Activated T-cell treated with anti-CD3 and anti-CD28 coated beads, Interleukin-2, amount 50 U/mL, for 24 hours (primary cell): ENCODE measurements around the gene AMY1C.
"Not testable (repeated sequence)": the region's sequence is repeated elsewhere in the genome, so short reads cannot be mapped to it uniquely, and the experiment has no call there.

ENCODE experiments used
- DNase-seq: peaks from one replicate; pipeline ENCODE4 v3.0.0-alpha.2; 2020
- H3K27ac Mint-ChIP-seq: 2 replicates; pipeline ENCODE4 v1.8.0; 2020; ENCODE audit warnings: mild to moderate bottlenecking, mixed read lengths
- H3K27me3 Mint-ChIP-seq: 2 replicates; pipeline ENCODE4 v1.8.0; 2020; ENCODE audit warnings: mixed read lengths
- H3K36me3 Mint-ChIP-seq: 2 replicates; pipeline ENCODE4 v1.8.0; 2020; ENCODE audit warnings: low read depth, mixed read lengths
- H3K4me1 Mint-ChIP-seq: 2 replicates; pipeline ENCODE4 v1.8.0; 2020; ENCODE audit warnings: low read depth, mixed read lengths
- H3K4me3 Mint-ChIP-seq: 2 replicates; pipeline ENCODE4 v1.8.0; 2020; ENCODE audit warnings: mild to moderate bottlenecking, moderate library complexity, mixed read lengths
- H3K9me3 Mint-ChIP-seq: 2 replicates; pipeline ENCODE4 v1.8.0; 2020; ENCODE audit warnings: mixed read lengths

AMY1C gene

GRCh38 chr1:103749598-103749997 is at the start of gene AMY1C:
AMY1C (plus strand) TSS chr1:103749898; CDS start chr1:103750470, 572 bp downstream.
- not testable (repeated sequence) for H3K9me3 Mint-ChIP-seq, H3K4me1 Mint-ChIP-seq, H3K27ac Mint-ChIP-seq, H3K27me3 Mint-ChIP-seq, H3K4me3 Mint-ChIP-seq, DNase-seq, H3K36me3 Mint-ChIP-seq

GRCh38 chr1:103700669-103701068 is 49.0 kb upstream of the AMY1C start:
- H3K4me3 Mint-ChIP-seq, H3K9me3 Mint-ChIP-seq, H3K4me1 Mint-ChIP-seq, H3K27ac Mint-ChIP-seq, H3K36me3 Mint-ChIP-seq, DNase-seq, H3K27me3 Mint-ChIP-seq: not testable (repeated sequence)

GRCh38 chr1:103701256-103701655 is 48.4 kb upstream of the AMY1C start:
- H3K27me3 Mint-ChIP-seq, H3K9me3 Mint-ChIP-seq, DNase-seq, H3K4me3 Mint-ChIP-seq, H3K36me3 Mint-ChIP-seq, H3K4me1 Mint-ChIP-seq, H3K27ac Mint-ChIP-seq: not testable (repeated sequence)

GRCh38 chr1:103707670-103708069 is 42.0 kb upstream of the AMY1C start:
- not testable (repeated sequence) for H3K4me1 Mint-ChIP-seq, H3K9me3 Mint-ChIP-seq, H3K36me3 Mint-ChIP-seq, H3K27me3 Mint-ChIP-seq, H3K4me3 Mint-ChIP-seq, DNase-seq, H3K27ac Mint-ChIP-seq

GRCh38 chr1:103710381-103710780 is 39.3 kb upstream of the AMY1C start:
- not testable (repeated sequence) for H3K4me3 Mint-ChIP-seq, H3K27ac Mint-ChIP-seq, H3K36me3 Mint-ChIP-seq, H3K4me1 Mint-ChIP-seq, DNase-seq, H3K27me3 Mint-ChIP-seq, H3K9me3 Mint-ChIP-seq

- not testable (repeated sequence) for H3K9me3 Mint-ChIP-seq, H3K4me3 Mint-ChIP-seq, H3K27me3 Mint-ChIP-seq
Measured at GRCh38 chr1:103717404-103717803, 32.3 kb upstream of the AMY1C start.

GRCh38 chr1:103721473-103721872 is 28.2 kb upstream of the AMY1C start:
- not testable (repeated sequence) for H3K4me1 Mint-ChIP-seq, H3K36me3 Mint-ChIP-seq, H3K4me3 Mint-ChIP-seq, H3K27me3 Mint-ChIP-seq, H3K27ac Mint-ChIP-seq, H3K9me3 Mint-ChIP-seq, DNase-seq

More at GRCh38 chr1:103717404-103717803, 32.3 kb upstream of the AMY1C start:
- not testable (repeated sequence) for H3K36me3 Mint-ChIP-seq, DNase-seq, H3K4me1 Mint-ChIP-seq, H3K27ac Mint-ChIP-seq

- H3K4me1 Mint-ChIP-seq, H3K27me3 Mint-ChIP-seq, H3K9me3 Mint-ChIP-seq, DNase-seq, H3K27ac Mint-ChIP-seq, H3K4me3 Mint-ChIP-seq, H3K36me3 Mint-ChIP-seq: not testable (repeated sequence)
Measured at GRCh38 chr1:103735334-103735733, 14.4 kb upstream of the AMY1C start.

GRCh38 chr1:103738031-103738430 is 11.7 kb upstream of the AMY1C start:
- not testable (repeated sequence) for H3K4me1 Mint-ChIP-seq, H3K9me3 Mint-ChIP-seq, H3K36me3 Mint-ChIP-seq, H3K4me3 Mint-ChIP-seq, H3K27ac Mint-ChIP-seq, DNase-seq, H3K27me3 Mint-ChIP-seq

- not testable (repeated sequence) for H3K9me3 Mint-ChIP-seq, DNase-seq, H3K27me3 Mint-ChIP-seq, H3K4me1 Mint-ChIP-seq, H3K36me3 Mint-ChIP-seq, H3K4me3 Mint-ChIP-seq, H3K27ac Mint-ChIP-seq
Measured at GRCh38 chr1:103744449-103744848, 5.2 kb upstream of the AMY1C start.

GRCh38 chr1:103745040-103745439 is 4.7 kb upstream of the AMY1C start:
- not testable (repeated sequence) for DNase-seq, H3K4me1 Mint-ChIP-seq, H3K27ac Mint-ChIP-seq, H3K36me3 Mint-ChIP-seq, H3K9me3 Mint-ChIP-seq, H3K27me3 Mint-ChIP-seq, H3K4me3 Mint-ChIP-seq

GRCh38 chr1:103748273-103748672 is 1.4 kb upstream of the AMY1C start:
- not testable (repeated sequence) for H3K36me3 Mint-ChIP-seq

GRCh38 chr1:103761896-103762295 is 12.2 kb downstream of the AMY1C start:
- H3K27me3 Mint-ChIP-seq, result no peaks in the 10 kb centered on the region
- H3K9me3 Mint-ChIP-seq, result peaks cover 12% of the 10 kb centered on the region
- no peak overlapping the region for H3K4me3 Mint-ChIP-seq
- DNase-seq, result no peak
- no peak overlapping the region for H3K27ac Mint-ChIP-seq
- no peaks in the 10 kb centered on the region for H3K4me1 Mint-ChIP-seq
- H3K36me3 Mint-ChIP-seq, result no peaks in the 10 kb centered on the region

More at GRCh38 chr1:103748273-103748672, 1.4 kb upstream of the AMY1C start:
- not testable (repeated sequence) for H3K27ac Mint-ChIP-seq, H3K27me3 Mint-ChIP-seq, H3K9me3 Mint-ChIP-seq, H3K4me3 Mint-ChIP-seq, H3K4me1 Mint-ChIP-seq, DNase-seq

GRCh38 chr1:103779932-103780331 is 30.2 kb downstream of the AMY1C start:
- Mint-ChIP-seq H3K4me1 (no peaks in the 10 kb centered on the region), H3K27me3 (no peaks in the 10 kb centered on the region), H3K4me3 (no peak overlapping the region), H3K36me3 (no peaks in the 10 kb centered on the region), H3K9me3 (peaks cover 8% of the 10 kb centered on the region), H3K27ac (no peak overlapping the region)
- DNase-seq, result no peak

- Mint-ChIP-seq H3K27me3 (no peaks in the 10 kb centered on the region), H3K27ac (no peak overlapping the region), H3K9me3 (peaks cover 7% of the 10 kb centered on the region), H3K36me3 (no peaks in the 10 kb centered on the region), H3K4me1 (no peaks in the 10 kb centered on the region), H3K4me3 (no peak overlapping the region)
- DNase-seq, result no peak
Measured at GRCh38 chr1:103783944-103784377, 34.3 kb downstream of the AMY1C start.

- Mint-ChIP-seq H3K27ac (no peak overlapping the region), H3K4me1 (no peaks in the 10 kb centered on the region), H3K36me3 (no peaks in the 10 kb centered on the region), H3K27me3 (no peaks in the 10 kb centered on the region), H3K9me3 (peaks cover 12% of the 10 kb centered on the region), H3K4me3 (no peak overlapping the region)
- no peak for DNase-seq
Measured at GRCh38 chr1:103788377-103788776, 38.7 kb downstream of the AMY1C start.
